ENCODE data around the gene APOD. TPM values are rescaled to one million over a fixed set of nuclear protein-coding genes. Genes with fewer than 3 reads are reported as not detected.

APOD gene
- total and polyA plus RNA-seq, 9 of the 15 experiments (the other 6 are each of a cell fraction or from before 2014, with no cell fraction given) = 0.18 to 0.50 (median 0.35) TPM; not detected in 1

GRCh38 chr3:195542698-195543499 lies 40.8 kb downstream of the APOD start, which contains the start of gene PPP1R2 (continued):
- no peak; the same call in 1 of the 2 replicates for TF ChIP-seq MGA (IDR thresholded peaks at IDR 0.05)
- TF ChIP-seq SP2 (IDR thresholded peaks at IDR 0.05; ENCODE audit: extremely low read depth, low read depth, low read length, poor library complexity, severe bottlenecking) = no peak
- TF ChIP-seq ZNF140 (CRISPR knock-in tag; IDR thresholded peaks at IDR 0.05) = no peak
- no peak for TF ChIP-seq WHSC1 (IDR thresholded peaks at IDR 0.05; ENCODE audit: low read length)
- TF ChIP-seq TGIF2 (CRISPR knock-in tag; IDR thresholded peaks at IDR 0.05) = 0 out of 2 replicates have a peak, but pooled peaks have one; percentile 62
- TF ChIP-seq TBP (optimal IDR thresholded peaks at IDR 0.05; ENCODE audit: low read depth, low read length) = peak; percentile 87
- TF ChIP-seq EHMT2 (IDR thresholded peaks at IDR 0.05) = no peak
- no peak for TF ChIP-seq BRD9 (IDR thresholded peaks at IDR 0.05; ENCODE audit: low read depth, partially characterized antibody)
- TF ChIP-seq GATA2 (CRISPR knock-in tag; IDR thresholded peaks at IDR 0.05) = no peak
- TF ChIP-seq RBM22 (IDR thresholded peaks at IDR 0.05; ENCODE audit: low read depth, low read length, poor library complexity, severe bottlenecking) = no peak
- TF ChIP-seq CREB3 (tag; conservative IDR thresholded peaks at IDR 0.05; ENCODE audit: low read depth) = no peak
- no peak for TF ChIP-seq TCF7 (IDR thresholded peaks at IDR 0.05; ENCODE audit: borderline replicate concordance)
- no peak for TF ChIP-seq ZBED1 (IDR thresholded peaks at IDR 0.05)
